ENCODE results near the gene SLC6A7.

- no peak for TF ChIP-seq YY1 (IDR thresholded peaks at IDR 0.05; ENCODE audit: low read depth)
- TF ChIP-seq EGR1 (IDR thresholded peaks at IDR 0.05), result no peak
- TF ChIP-seq TAF1 (IDR thresholded peaks at IDR 0.05; ENCODE audit: low read depth), result no peak
- no peak for TF ChIP-seq REST (IDR thresholded peaks at IDR 0.05; ENCODE audit: low read depth)
- no peak for TF ChIP-seq RAD21 (IDR thresholded peaks at IDR 0.05; ENCODE audit: low read depth)
- no peak for TF ChIP-seq EP300 (IDR thresholded peaks at IDR 0.05; ENCODE audit: borderline replicate concordance)
- TF ChIP-seq, protein P1, sequence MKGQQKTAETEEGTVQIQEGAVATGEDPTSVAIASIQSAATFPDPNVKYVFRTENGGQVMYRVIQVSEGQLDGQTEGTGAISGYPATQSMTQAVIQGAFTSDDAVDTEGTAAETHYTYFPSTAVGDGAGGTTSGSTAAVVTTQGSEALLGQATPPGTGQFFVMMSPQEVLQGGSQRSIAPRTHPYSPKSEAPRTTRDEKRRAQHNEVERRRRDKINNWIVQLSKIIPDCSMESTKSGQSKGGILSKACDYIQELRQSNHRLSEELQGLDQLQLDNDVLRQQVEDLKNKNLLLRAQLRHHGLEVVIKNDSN (IDR thresholded peaks at IDR 0.05), result no peak
- no peak for TF ChIP-seq FOXM1 (IDR thresholded peaks at IDR 0.05; ENCODE audit: borderline replicate concordance, low read depth)
- no peak for TF ChIP-seq NFIC (IDR thresholded peaks at IDR 0.05)
- TF ChIP-seq TCF12 (IDR thresholded peaks at IDR 0.05; ENCODE audit: low read depth), result no peak
Observed at GRCh38 chr5:150146235-150146634, 43.6 kb upstream of the SLC6A7 start.

All from Ishikawa (cell line).